ENCODE data around the gene KREMEN2. TPM values are rescaled to one million over a fixed set of nuclear protein-coding genes. Genes with fewer than 3 reads are reported as not detected.

Gene KREMEN2
- total and polyA plus RNA-seq, 4 donors, result 0.06 to 0.15 (median 0.14) TPM; not detected in 1

DNA sequence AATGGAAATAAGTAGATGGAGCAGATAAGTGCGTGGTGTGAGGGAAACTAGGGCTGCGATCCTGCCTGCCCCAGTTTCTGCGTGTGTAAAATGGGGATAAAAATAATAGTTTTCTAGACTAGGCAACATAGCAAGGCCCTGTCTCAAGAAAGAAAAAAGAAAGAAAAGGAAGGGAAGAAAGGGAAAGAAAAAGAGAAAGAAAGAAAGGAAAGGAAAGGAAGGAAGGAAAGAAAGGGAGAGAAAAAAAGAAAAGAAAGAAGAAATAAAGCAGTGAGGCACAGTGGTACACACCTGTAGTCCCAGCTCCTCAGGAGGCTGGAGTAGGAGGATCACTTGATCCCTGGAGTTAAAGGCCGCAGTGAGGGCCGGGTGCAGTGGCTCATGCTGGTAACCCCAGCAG is 18.3 kb downstream of the KREMEN2 start:
- Histone ChIP-seq H3K4me3 (no peak overlapping the region), H3K27me3 (ENCODE audit: control insufficient read depth in 3 of 3, insufficient read depth in 3 of 3, low read length in 2 of 3) (no peaks in the 10 kb centered on the region), H3K9ac (ENCODE audit: insufficient read depth in 1 of 2, low read length in 2 of 2) (no peak overlapping the region), H3K27ac (ENCODE audit: low read depth in 1 of 2, low read length in 1 of 2) (no peak overlapping the region), H3K9me3 (ENCODE audit: control insufficient read depth in 4 of 4, insufficient read depth in 3 of 4, low read length in 3 of 4) (no peaks in the 10 kb centered on the region), H3K36me3 (ENCODE audit: control insufficient read depth in 4 of 4, insufficient read depth in 4 of 4, low read length in 4 of 4) (no peaks in the 10 kb centered on the region), H3K4me1 (ENCODE audit: control insufficient read depth in 5 of 5, insufficient read depth in 5 of 5, low read length in 5 of 5) (peaks cover 0 to 44% (median 10%) of the 10 kb centered on the region in 5 donors)
- TF ChIP-seq CTCF (IDR thresholded peaks at IDR 0.05; ENCODE audit: control extremely low read depth, extremely low read depth), result no peak
- no peak for DNase-seq
- WGBS, 2 donors, result 90 to 92% methylated on average over 5 of the region's 5 CpGs
- ATAC-seq (ENCODE audit: insufficient read depth, low FRiP score), result no peak

GRCh38 chr16:2983706-2984136 is 19.6 kb downstream of the KREMEN2 start:
- DNase-seq, result peak; percentile 73 to 87 (median 77)
- peak; percentile 84 for TF ChIP-seq CTCF (IDR thresholded peaks at IDR 0.05; ENCODE audit: control extremely low read depth, extremely low read depth)
- WGBS, 2 donors, result 8 to 10% methylated on average over 41 to 42 of the region's 42 CpGs
- Histone ChIP-seq H3K9ac (ENCODE audit: insufficient read depth in 1 of 2, low read length in 2 of 2) (no peak overlapping the region), H3K9me3 (ENCODE audit: control insufficient read depth in 4 of 4, insufficient read depth in 3 of 4, low read length in 3 of 4) (no peaks in the 10 kb centered on the region), H3K27ac (ENCODE audit: low read depth in 1 of 2, low read length in 1 of 2) (no peak overlapping the region), H3K4me1 (ENCODE audit: control insufficient read depth in 5 of 5, insufficient read depth in 5 of 5, low read length in 5 of 5) (peaks cover 0 to 57% (median 14%) of the 10 kb centered on the region in 5 donors), H3K4me3 (no peak overlapping the region), H3K36me3 (ENCODE audit: control insufficient read depth in 4 of 4, insufficient read depth in 4 of 4, low read length in 4 of 4) (no peaks in the 10 kb centered on the region), H3K27me3 (ENCODE audit: control insufficient read depth in 3 of 3, insufficient read depth in 3 of 3, low read length in 2 of 3) (no peaks in the 10 kb centered on the region)
- ATAC-seq (ENCODE audit: insufficient read depth, low FRiP score), result peak; percentile 72

- H3K4me3 ChIP-seq, result no peak overlapping the region
- WGBS, 2 donors, result 67 to 86% methylated on average over 9 of the region's 9 CpGs
- H3K27ac ChIP-seq (ENCODE audit: low read depth in 1 of 2, low read length in 1 of 2), result peak overlapping the region in 1 of 2 donors; percentile 34
- H3K4me1 ChIP-seq (ENCODE audit: control insufficient read depth in 5 of 5, insufficient read depth in 5 of 5, low read length in 5 of 5), result peaks cover 0 to 53% (median 14%) of the 10 kb centered on the region in 5 donors
- no peak overlapping the region for H3K9ac ChIP-seq (ENCODE audit: insufficient read depth in 1 of 2, low read length in 2 of 2)
- TF ChIP-seq CTCF (IDR thresholded peaks at IDR 0.05; ENCODE audit: control extremely low read depth, extremely low read depth), result no peak
- no peaks in the 10 kb centered on the region for H3K9me3 ChIP-seq (ENCODE audit: control insufficient read depth in 4 of 4, insufficient read depth in 3 of 4, low read length in 3 of 4)
- DNase-seq (peak; percentile 88 to 90 (median 89)), ATAC-seq (ENCODE audit: insufficient read depth, low FRiP score) (no peak)
- H3K27me3 ChIP-seq (ENCODE audit: control insufficient read depth in 3 of 3, insufficient read depth in 3 of 3, low read length in 2 of 3), result no peaks in the 10 kb centered on the region
- no peaks in the 10 kb centered on the region for H3K36me3 ChIP-seq (ENCODE audit: control insufficient read depth in 4 of 4, insufficient read depth in 4 of 4, low read length in 4 of 4)
Measured at GRCh38 chr16:2985462-2985861, 21.4 kb downstream of the KREMEN2 start.

DNA sequence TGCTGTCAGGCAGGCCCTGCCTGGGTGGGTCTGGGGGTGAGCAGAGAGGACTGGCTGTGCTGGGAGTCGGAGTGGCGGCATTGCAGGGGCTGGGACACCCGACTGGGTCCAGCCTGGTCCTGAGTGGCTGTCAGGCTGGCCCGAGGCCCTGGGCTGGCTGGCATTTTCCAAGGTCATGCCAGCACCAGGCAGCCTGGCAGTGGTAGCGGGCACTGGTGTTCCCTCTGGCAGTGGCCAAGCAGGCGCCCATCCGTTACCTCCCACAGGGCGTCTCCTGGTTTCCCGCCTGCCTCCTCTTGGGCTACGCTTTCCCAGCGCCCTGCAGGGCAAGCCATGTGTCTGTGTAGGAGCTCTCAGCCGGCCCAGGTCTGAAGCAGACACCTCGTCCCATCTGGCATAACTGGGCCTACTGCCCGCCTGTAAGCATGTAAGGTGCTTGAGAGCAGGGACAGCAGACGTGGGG is 21.8 kb downstream of the KREMEN2 start:
- DNase-seq, result peak in 1 of 3 donors; percentile 40
- no peak for TF ChIP-seq CTCF (IDR thresholded peaks at IDR 0.05; ENCODE audit: control extremely low read depth, extremely low read depth)

More for the DNA sequence above, 21.8 kb downstream of the KREMEN2 start:
- WGBS, 2 donors, result 82 to 84% methylated on average over 15 of the region's 15 CpGs
- no peak overlapping the region for H3K4me3 ChIP-seq
- H3K36me3 ChIP-seq (ENCODE audit: control insufficient read depth in 4 of 4, insufficient read depth in 4 of 4, low read length in 4 of 4), result no peaks in the 10 kb centered on the region
- no peaks in the 10 kb centered on the region for H3K9me3 ChIP-seq (ENCODE audit: control insufficient read depth in 4 of 4, insufficient read depth in 3 of 4, low read length in 3 of 4)
- no peaks in the 10 kb centered on the region for H3K27me3 ChIP-seq (ENCODE audit: control insufficient read depth in 3 of 3, insufficient read depth in 3 of 3, low read length in 2 of 3)
- peak overlapping the region in 1 of 2 donors; percentile 34 for H3K27ac ChIP-seq (ENCODE audit: low read depth in 1 of 2, low read length in 1 of 2)
- no peak overlapping the region for H3K9ac ChIP-seq (ENCODE audit: insufficient read depth in 1 of 2, low read length in 2 of 2)
- H3K4me1 ChIP-seq (ENCODE audit: control insufficient read depth in 5 of 5, insufficient read depth in 5 of 5, low read length in 5 of 5), result peaks cover 0 to 50% (median 12%) of the 10 kb centered on the region in 5 donors
- ATAC-seq (ENCODE audit: insufficient read depth, low FRiP score), result no peak
